Stimulated activated CD4-positive, alpha-beta T cell treated with anti-CD3 and anti-CD28 coated beads, Interleukin-2, amount 100 ng/mL, for 48 hours (primary cell): ENCODE measurements around the gene DDX41.
"Not testable (repeated sequence)": the region's sequence is repeated elsewhere in the genome, so short reads cannot be mapped to it uniquely, and the experiment has no call there.

Experiments used
- DNase-seq, 2 donors: peaks; one replicate each; pipeline ENCODE4 v3.0.0-alpha.2; 2020

The DDX41 gene

GRCh38 chr5:177497292-177498012 is 19.3 kb downstream of the DDX41 start, which contains the start of gene PDLIM7:
Gene PDLIM7, minus strand, starts transcription at chr5:177497604. Its CDS starts 1,092 bp downstream, at chr5:177496512.
- DNase-seq: peak; percentile 96 to 99

GRCh38 chr5:177496727-177497291 is 20.0 kb downstream of the DDX41 start:
- no peak for DNase-seq

- no peak for DNase-seq
Measured at GRCh38 chr5:177496070-177496726, 20.6 kb downstream of the DDX41 start.

- no peak for DNase-seq
Measured at GRCh38 chr5:177495243-177496060, 21.3 kb downstream of the DDX41 start.

- DNase-seq: no peak
Measured at GRCh38 chr5:177494346-177495195, 22.2 kb downstream of the DDX41 start.

GRCh38 chr5:177493795-177494345 is 22.9 kb downstream of the DDX41 start:
- no peak for DNase-seq

GRCh38 chr5:177492841-177493240 is 23.9 kb downstream of the DDX41 start:
- no peak for DNase-seq

- no peak for DNase-seq
Measured at GRCh38 chr5:177491983-177492746, 24.6 kb downstream of the DDX41 start.

GRCh38 chr5:177491429-177491945 is 25.3 kb downstream of the DDX41 start:
- DNase-seq: peak; percentile 28 to 56

GRCh38 chr5:177490992-177491391 is 25.8 kb downstream of the DDX41 start:
- no peak for DNase-seq

GRCh38 chr5:177490311-177490991 is 26.3 kb downstream of the DDX41 start:
- no peak for DNase-seq

GRCh38 chr5:177489119-177489716 is 27.5 kb downstream of the DDX41 start:
- DNase-seq: no peak

- DNase-seq: no peak
Measured at GRCh38 chr5:177487975-177488374, 28.8 kb downstream of the DDX41 start.

GRCh38 chr5:177487144-177487543 is 29.6 kb downstream of the DDX41 start:
- DNase-seq: no peak

- DNase-seq: no peak
Measured at GRCh38 chr5:177486256-177486655, 30.5 kb downstream of the DDX41 start.

GRCh38 chr5:177485753-177486152 is 31.0 kb downstream of the DDX41 start:
- DNase-seq: not testable (repeated sequence)

GRCh38 chr5:177484902-177485549 is 31.7 kb downstream of the DDX41 start:
- no peak for DNase-seq

- DNase-seq: no peak
Measured at GRCh38 chr5:177483994-177484901, 32.5 kb downstream of the DDX41 start.
